HepG2 (cell line): ENCODE results near the gene GCHFR. TPM values are rescaled to one million over a fixed set of nuclear protein-coding genes. Genes with fewer than 3 reads are reported as not detected.

ENCODE experiments used
- ATAC-seq: fragments of 200-7000 bp; cut with Tn5 transposase; 3 replicates; pipeline ENCODE4 v1.9.1; 2020; ENCODE audit warnings: mild to moderate bottlenecking, moderate library complexity
- BruUV-seq: library from RNA; stranded (reverse); fragments of 400-500 nt; replicated peaks from 2 replicates; lab custom pipeline; 2021; lab: Mats Ljungman, UMichigan
- CTCF ChIA-PET: fragments of 300-600 bp; formaldehyde crosslinking; extraction: SDS; loops from one replicate; lab custom pipeline; 2021; ENCODE audit warnings: low total read pairs, inconsistent platforms, low intra/inter-chr PET ratio; lab: Yijun Ruan, JAX
- POLR2A ChIA-PET: fragments of 350-600 bp; sonication (Branson Sonifier 250); formaldehyde crosslinking; loops from one replicate; lab custom pipeline; 2020; ENCODE audit warnings: antibody characterized with exemption, inconsistent platforms; lab: Yijun Ruan, JAX
- DNase-seq: peaks from one replicate; pipeline ENCODE4 v3.0.0-alpha.2; 2015; ENCODE audit warnings: low spot score
- FAIRE-seq: peaks from 3 replicates; lab custom pipeline; 2011; peaks lifted over from hg19 to GRCh38; lab: Jason Lieb, UNC
- H2AFZ ChIP-seq: one replicate; pipeline ENCODE4 v1.6.1; 2011; ENCODE audit warnings: low read length, inconsistent platforms
- H3K27ac ChIP-seq: fragments of 300-600 bp; 3 replicates; pipeline ENCODE4 v1.8.0; 2011; ENCODE audit warnings: mixed run types, mild to moderate bottlenecking, mixed read lengths, low read length, inconsistent platforms; ENCODE audit not compliant: insufficient read depth; ENCODE audit errors: extremely low read length
- H3K27me3 ChIP-seq, 2 experiments: fragments of 200-600 bp in 1 of 2; 2 replicates in 1 of 2; 3 replicates in 1 of 2; pipeline versions ENCODE4 v1.6.0 to v1.8.0; 2011; ENCODE audit warnings: low read length in 2 of 2, mild to moderate bottlenecking in 2 of 2, moderate library complexity in 2 of 2, inconsistent platforms in 1 of 2; ENCODE audit not compliant: insufficient read depth in 2 of 2, control insufficient read depth in 1 of 2
- H3K36me3 ChIP-seq, 2 experiments: fragments of 200-600 bp in 1 of 2; replicated peaks in 1 of 2; 2 replicates in 1 of 2; 3 replicates in 1 of 2; pipeline versions ENCODE4 v1.5.1 to v1.8.0; 2011; ENCODE audit warnings: low read length in 2 of 2, inconsistent platforms in 1 of 2; ENCODE audit not compliant: insufficient read depth in 2 of 2, control insufficient read depth in 1 of 2
- H3K4me1 ChIP-seq: 2 replicates; pipeline ENCODE4 v1.5.1; 2012; ENCODE audit warnings: low read length, inconsistent platforms; ENCODE audit not compliant: insufficient read depth
- H3K4me2 ChIP-seq: 2 replicates; pipeline ENCODE4 v1.6.0; 2011; ENCODE audit warnings: low read depth, low read length, inconsistent platforms
- H3K4me3 ChIP-seq, 3 experiments: fragments of 200-600 bp in 1 of 3; sonication (generic), shearing (Covaris generic) in 1 of 3; replicated peaks in 1 of 3; 2 replicates each; pipeline ENCODE4 v1.5.1; 2011 to 2016; ENCODE audit warnings: low read length in 3 of 3, inconsistent platforms in 2 of 3, low read depth in 2 of 3, mild to moderate bottlenecking in 2 of 3, control low read depth in 1 of 3, mixed read lengths in 1 of 3; ENCODE audit not compliant: insufficient read depth in 1 of 3
- H3K79me2 ChIP-seq: one replicate; pipeline ENCODE4 v1.6.1; 2011; ENCODE audit warnings: low read length, inconsistent platforms; ENCODE audit not compliant: insufficient read depth
- H3K9ac ChIP-seq: 2 replicates; pipeline ENCODE4 v1.6.0; 2011; ENCODE audit warnings: mild to moderate bottlenecking, low read depth, low read length, inconsistent platforms; ENCODE audit not compliant: insufficient read depth
- H3K9me3 ChIP-seq: 2 replicates; pipeline ENCODE4 v1.5.1; 2012; ENCODE audit warnings: mild to moderate bottlenecking, low read length
- H4K20me1 ChIP-seq: 2 replicates; pipeline ENCODE4 v1.6.0; 2011; ENCODE audit warnings: inconsistent platforms, mild to moderate bottlenecking, low read length, moderate library complexity; ENCODE audit not compliant: insufficient read depth
- EHMT2 ChIP-seq: fragments of 200-600 bp; sonication (generic); IDR thresholded peaks from 2 replicates; pipeline ENCODE4 v1.7.0; 2017; ENCODE audit warnings: antibody characterized with exemption, low read depth, low read length, borderline replicate concordance
- GPBP1L1 ChIP-seq: sonication (generic); formaldehyde crosslinking; IDR thresholded peaks from 2 replicates; pipeline ENCODE4 v1.5.0; 2020; ENCODE audit warnings: mild to moderate bottlenecking, missing genetic modification reagents
- ONECUT2 ChIP-seq: sonication (generic); formaldehyde crosslinking; IDR thresholded peaks from 2 replicates; pipeline ENCODE4 v1.4.0; 2020; ENCODE audit warnings: missing genetic modification reagents
- SAFB2 ChIP-seq: sonication (generic); formaldehyde crosslinking; IDR thresholded peaks from 2 replicates; pipeline ENCODE4 v1.5.1; 2020; ENCODE audit warnings: missing genetic modification reagents, low read depth, mild to moderate bottlenecking, borderline replicate concordance
- ZBTB1 ChIP-seq: sonication (generic); formaldehyde crosslinking; IDR thresholded peaks from 2 replicates; pipeline ENCODE4 v1.4.0; 2020; ENCODE audit warnings: missing genetic modification reagents, borderline replicate concordance
- ZNF362 ChIP-seq: sonication (generic); formaldehyde crosslinking; IDR thresholded peaks from 2 replicates; pipeline ENCODE4 v1.4.0; 2020; ENCODE audit warnings: missing genetic modification reagents, mild to moderate bottlenecking, borderline replicate concordance
- ZNF782 ChIP-seq: sonication (generic); formaldehyde crosslinking; IDR thresholded peaks from 2 replicates; pipeline ENCODE4 v1.4.0; 2020; ENCODE audit warnings: missing genetic modification reagents, mild to moderate bottlenecking, borderline replicate concordance
- WGBS: methylation state at CpG from one replicate; pipeline ENCODE4 v1.1.6; 2017; ENCODE audit warnings: low lambda C conversion rate; 5-methylcytosine and 5-hydroxymethylcytosine counted together
- in situ Hi-C: cut with HindIII; loops from 2 replicates; pipeline ENCODE4 v1.10.0; 2017; ENCODE audit warnings: low pct_unique_long_range_greater_than_20kb; ENCODE audit not compliant: extremely low pct_ligation_motif_present
- intact Hi-C: fragments of 100-400 bp; cut with micrococcal nuclease; formaldehyde crosslinking; loops from one replicate; pipeline ENCODE4 v1.10.0; 2022; ENCODE audit not compliant: unreplicated experiment
- polyA plus RNA-seq, 8 experiments: library from polyadenylated mRNA; depleted of rRNA in 3 of 8; stranded (reverse) in 7 of 8; unstranded in 1 of 8; fragments of >200 nt; fragmentation: Illumina TruSeq in 4 of 8; extraction: Trizol in 4 of 8; gene quantifications; 2 replicates each; pipeline versions ENCODE4 v1.2.1 to v1.2.3, GENCODE V29; 2011 to 2016; ENCODE audit warnings: low read depth in 4 of 8, missing spikeins in 1 of 8, mixed read lengths in 1 of 8; ENCODE audit not compliant: insufficient read depth in 1 of 8
- total RNA-seq, 5 experiments: library from RNA; depleted of rRNA; stranded (reverse); fragments of >200 nt; fragmentation: Illumina TruSeq; extraction: Trizol; gene quantifications; 2 replicates each; pipeline ENCODE4 v1.2.3, GENCODE V29; 2016; ENCODE audit warnings: low read depth in 1 of 5

The GCHFR gene
- total and polyA plus RNA-seq, 2 of the 13 experiments (the other 11 are each of a cell fraction or from before 2014, with no cell fraction given): 51.5 to 92.4 TPM

- Histone ChIP-seq H3K9me3 (no peaks in the 10 kb centered on the region), H3K9ac (no peak overlapping the region), H3K27ac (no peak overlapping the region), H3K4me1 (peaks cover 11% of the 10 kb centered on the region), H3K4me2 (no peak overlapping the region), H3K27me3 (no peaks in the 10 kb centered on the region), H3K36me3 (peaks cover 20 to 84% of the 10 kb centered on the region in 2 experiments), H2AFZ (no peak overlapping the region), H3K4me3 (no peak overlapping the region), H4K20me1 (no peaks in the 10 kb centered on the region), H3K79me2 (no peaks in the 10 kb centered on the region)
- CTCF ChIA-PET: no interaction called here
- DNase-seq: no peak
- in situ Hi-C loops (no loop called here), intact Hi-C loops (no loop called here)
- TF ChIP-seq SAFB2 (no peak), EHMT2 (no peak), GPBP1L1 (CRISPR knock-in tag) (no peak), ZNF782 (CRISPR knock-in tag) (no peak), ONECUT2 (CRISPR knock-in tag) (no peak), ZNF362 (no peak), ZBTB1 (CRISPR knock-in tag) (no peak)
- BruUV-seq: no TSS peak
- FAIRE-seq: no peak
- POLR2A ChIA-PET: no interaction called here
- ATAC-seq: no peak
- 95% methylated on average over 2 of the region's 2 CpGs for WGBS
These were observed 24.8 kb upstream of the GCHFR start for GRCh38 chr15:40739047-40739446.
